ENCODE measurements around the gene SMNDC1.

The SMNDC1 gene

DNA sequence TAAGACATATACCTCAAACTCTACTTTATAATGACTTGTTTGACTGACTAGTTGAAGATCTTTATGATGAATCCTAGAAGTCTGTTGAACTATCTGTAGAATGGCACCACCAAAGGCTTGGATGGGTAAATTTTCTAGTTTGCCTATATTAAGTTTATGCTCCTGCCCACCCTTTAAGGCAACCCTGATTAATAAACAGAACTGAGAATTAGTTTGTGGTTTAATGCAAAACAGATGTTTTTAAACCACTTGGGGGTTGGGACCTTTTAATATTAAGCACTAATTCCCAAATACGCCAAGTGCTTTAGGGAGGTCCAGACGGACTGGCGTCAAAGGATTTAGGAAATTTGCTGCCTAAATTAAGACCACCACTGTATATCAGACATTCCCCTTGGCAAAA lies 20.5 kb downstream of the SMNDC1 start:
- FAIRE-seq (no peak), DNase-seq (ENCODE audit: insufficient read length, low spot score) (no peak)
- TF ChIP-seq, protein P1, sequence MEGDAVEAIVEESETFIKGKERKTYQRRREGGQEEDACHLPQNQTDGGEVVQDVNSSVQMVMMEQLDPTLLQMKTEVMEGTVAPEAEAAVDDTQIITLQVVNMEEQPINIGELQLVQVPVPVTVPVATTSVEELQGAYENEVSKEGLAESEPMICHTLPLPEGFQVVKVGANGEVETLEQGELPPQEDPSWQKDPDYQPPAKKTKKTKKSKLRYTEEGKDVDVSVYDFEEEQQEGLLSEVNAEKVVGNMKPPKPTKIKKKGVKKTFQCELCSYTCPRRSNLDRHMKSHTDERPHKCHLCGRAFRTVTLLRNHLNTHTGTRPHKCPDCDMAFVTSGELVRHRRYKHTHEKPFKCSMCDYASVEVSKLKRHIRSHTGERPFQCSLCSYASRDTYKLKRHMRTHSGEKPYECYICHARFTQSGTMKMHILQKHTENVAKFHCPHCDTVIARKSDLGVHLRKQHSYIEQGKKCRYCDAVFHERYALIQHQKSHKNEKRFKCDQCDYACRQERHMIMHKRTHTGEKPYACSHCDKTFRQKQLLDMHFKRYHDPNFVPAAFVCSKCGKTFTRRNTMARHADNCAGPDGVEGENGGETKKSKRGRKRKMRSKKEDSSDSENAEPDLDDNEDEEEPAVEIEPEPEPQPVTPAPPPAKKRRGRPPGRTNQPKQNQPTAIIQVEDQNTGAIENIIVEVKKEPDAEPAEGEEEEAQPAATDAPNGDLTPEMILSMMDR (IDR thresholded peaks at IDR 0.05; ENCODE audit: insufficient read depth, missing control alignments) = no peak

DNA sequence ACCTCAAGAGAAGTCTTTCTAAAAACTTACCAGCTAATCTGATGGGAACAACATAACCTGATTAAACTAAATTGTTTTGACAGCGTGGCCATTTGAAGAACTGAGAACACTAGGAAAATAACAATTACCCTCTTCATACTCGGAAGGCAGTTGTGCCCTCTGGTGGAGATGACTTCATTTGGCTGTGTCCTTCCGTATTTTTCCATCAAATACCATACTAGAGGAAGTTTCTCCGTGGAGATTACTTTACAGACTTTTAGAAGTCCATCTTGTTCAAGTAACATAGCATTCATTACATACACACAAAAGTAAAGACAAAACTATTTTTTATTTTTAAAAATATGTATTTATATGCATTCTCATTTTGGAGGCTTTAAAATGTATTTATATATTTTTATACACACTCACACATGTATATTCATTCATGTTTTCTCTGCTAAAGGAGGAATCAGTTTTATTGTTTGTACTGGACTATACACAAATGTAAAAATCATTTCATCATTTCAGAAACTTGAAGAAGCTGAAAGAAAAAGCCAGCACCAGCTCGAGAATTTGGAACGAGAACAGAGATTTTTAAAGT lies 25.2 kb downstream of the SMNDC1 start:
- TF ChIP-seq, protein P1 (IDR thresholded peaks at IDR 0.05; ENCODE audit: insufficient read depth, missing control alignments) = peak; percentile 81
- FAIRE-seq (no peak), DNase-seq (ENCODE audit: insufficient read length, low spot score) (no peak)

DNA sequence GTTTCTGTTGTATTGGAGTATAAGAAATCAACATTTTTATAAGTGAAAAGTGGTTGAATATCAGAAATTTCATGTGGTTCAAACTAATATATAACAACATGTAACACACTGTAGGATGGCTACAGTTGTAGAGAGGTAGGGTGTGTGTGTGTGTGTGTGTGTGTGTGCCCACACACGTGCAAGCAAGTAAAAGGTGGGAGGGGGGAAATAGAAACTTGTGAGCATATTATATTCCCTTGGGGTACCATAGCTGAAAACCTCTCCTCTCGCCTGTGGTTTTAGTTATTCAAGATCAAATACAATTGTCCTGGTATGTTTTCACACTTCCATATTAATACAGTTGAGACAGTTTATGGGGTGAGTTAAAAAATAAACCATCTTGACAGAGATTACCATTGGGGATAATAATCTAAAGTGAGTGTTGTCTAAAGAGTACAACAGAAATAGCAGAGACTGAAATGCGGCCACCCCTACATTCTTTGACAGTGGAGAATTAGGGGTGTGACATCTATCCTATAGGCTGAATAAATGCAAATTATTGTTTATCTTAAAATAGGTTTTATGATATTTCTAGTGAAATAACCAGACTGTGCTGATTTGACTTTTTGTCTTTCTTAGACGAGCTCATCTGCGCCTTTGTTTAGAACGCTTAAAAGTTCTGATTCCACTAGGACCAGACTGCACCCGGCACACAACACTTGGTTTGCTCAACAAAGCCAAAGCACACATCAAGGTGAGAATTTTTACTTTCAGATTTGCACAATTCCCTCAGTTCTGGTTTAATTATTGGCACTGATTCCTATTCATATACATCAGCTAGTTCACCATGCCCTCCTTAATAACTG lies 25.9 kb downstream of the SMNDC1 start:
- TF ChIP-seq, protein P1 (IDR thresholded peaks at IDR 0.05; ENCODE audit: insufficient read depth, missing control alignments) = no peak
- no peak for FAIRE-seq
- DNase-seq (ENCODE audit: insufficient read length, low spot score) = no peak

DNA sequence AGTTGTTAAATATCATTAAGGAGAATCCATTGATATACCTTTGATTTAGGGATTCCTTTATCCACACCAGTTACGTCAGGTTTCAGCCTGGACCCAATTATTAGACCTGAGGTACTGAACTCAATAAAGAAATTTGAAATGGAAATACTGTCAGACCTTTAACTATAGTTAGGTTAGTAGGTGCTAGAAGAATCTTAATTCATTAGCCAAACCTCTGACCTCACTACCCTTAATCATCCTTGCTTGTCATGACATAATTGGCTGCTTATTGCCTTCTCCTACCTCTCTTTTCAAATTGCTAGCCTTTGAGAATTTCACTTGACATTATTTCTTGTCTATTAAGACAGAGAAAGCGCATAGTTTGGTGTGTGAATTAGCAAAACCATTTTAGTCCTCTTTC lies 27.1 kb downstream of the SMNDC1 start:
- TF ChIP-seq, protein P1 (IDR thresholded peaks at IDR 0.05; ENCODE audit: insufficient read depth, missing control alignments) = no peak
- DNase-seq (ENCODE audit: insufficient read length, low spot score) (no peak), FAIRE-seq (no peak)

DNA sequence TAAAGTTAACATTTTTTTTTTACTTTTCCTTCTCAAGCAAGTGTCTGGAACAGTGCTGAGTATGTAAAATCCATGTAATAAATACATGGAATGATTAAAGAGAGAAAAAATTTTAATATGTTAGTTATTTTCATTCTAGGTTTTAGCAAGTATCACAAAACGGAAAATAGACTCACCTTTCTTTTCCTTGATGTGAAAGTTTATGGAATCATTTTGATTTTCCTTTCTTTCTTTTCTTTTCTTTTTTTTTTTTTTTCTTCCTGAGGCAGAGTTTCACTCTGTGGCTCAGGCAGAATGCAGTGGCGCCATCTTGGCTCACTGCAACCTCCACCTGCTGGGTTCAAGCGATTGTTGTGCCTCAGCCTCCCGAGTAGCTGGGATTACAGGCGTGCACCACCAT lies 28.1 kb downstream of the SMNDC1 start:
- TF ChIP-seq, protein P1 (IDR thresholded peaks at IDR 0.05; ENCODE audit: insufficient read depth, missing control alignments) = no peak
- no peak for DNase-seq (ENCODE audit: insufficient read length, low spot score)
- FAIRE-seq = no peak

DNA sequence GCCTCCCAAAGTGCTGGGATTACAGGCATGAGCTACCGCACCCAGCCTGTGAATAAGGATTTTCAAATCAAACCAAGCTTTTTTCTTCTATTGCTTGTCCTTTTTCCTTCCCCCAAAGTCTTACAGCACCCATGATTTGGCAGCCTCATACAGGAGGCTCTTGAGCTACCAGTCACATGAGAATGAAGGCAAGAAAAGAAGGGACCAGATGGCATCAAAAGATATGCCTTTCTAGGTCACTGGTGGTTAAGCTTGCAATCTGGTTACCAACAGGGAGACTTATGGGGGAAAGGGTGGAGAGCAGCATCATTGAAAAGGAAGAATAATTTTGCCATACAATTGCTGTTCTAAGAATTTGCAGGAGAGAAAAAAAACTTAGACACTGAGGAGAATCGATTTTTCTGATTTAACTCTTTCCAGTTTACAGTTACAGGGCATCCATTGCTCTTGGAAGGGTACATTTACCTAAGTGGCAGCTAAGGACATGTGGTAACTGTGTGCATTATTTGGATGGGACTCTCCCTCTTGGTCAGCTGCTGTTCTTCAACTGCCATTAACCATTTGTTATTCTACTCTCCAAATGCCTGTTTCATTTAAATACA lies 29.5 kb downstream of the SMNDC1 start:
- TF ChIP-seq, protein P1 (IDR thresholded peaks at IDR 0.05; ENCODE audit: insufficient read depth, missing control alignments) = no peak
- DNase-seq (ENCODE audit: insufficient read length, low spot score) (no peak), FAIRE-seq (no peak)

DNA sequence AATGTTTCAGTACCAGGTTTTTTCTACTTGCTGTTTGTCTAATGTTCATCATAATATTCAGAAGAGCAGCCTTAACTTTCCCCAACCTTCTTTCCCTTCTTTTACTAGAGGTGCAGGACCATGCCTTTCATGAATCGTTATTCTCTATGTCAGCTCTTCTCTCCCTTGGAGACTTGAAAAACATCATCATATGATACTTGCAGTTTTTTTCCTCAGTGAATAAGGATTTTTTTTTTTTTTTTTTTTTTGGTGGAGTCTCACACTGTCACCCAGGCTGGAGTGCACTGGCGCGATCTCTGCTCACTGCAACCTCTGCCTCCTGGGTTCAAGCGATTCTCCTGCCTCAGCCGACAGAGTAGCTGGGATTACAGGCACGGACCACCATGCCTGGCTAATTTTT lies 30.1 kb downstream of the SMNDC1 start:
- TF ChIP-seq, protein P1 (IDR thresholded peaks at IDR 0.05; ENCODE audit: insufficient read depth, missing control alignments) = no peak

More for the DNA sequence above, 30.1 kb downstream of the SMNDC1 start:
- no peak for FAIRE-seq
- DNase-seq (ENCODE audit: insufficient read length, low spot score) = no peak
